GM19351 (cell line): ENCODE results near the gene CEP70.
"Not testable (repeated sequence)": the region's sequence is repeated elsewhere in the genome, so short reads cannot be mapped to it uniquely, and the experiment has no call there.

Experiments
- ATAC-seq: cut with Tn5 transposase; IDR thresholded peaks from one replicate; pipeline ENCODE4 v1.9.1; 2021; ENCODE audit warnings: mild to moderate bottlenecking, moderate library complexity; ENCODE audit not compliant: unreplicated experiment

Gene CEP70

DNA sequence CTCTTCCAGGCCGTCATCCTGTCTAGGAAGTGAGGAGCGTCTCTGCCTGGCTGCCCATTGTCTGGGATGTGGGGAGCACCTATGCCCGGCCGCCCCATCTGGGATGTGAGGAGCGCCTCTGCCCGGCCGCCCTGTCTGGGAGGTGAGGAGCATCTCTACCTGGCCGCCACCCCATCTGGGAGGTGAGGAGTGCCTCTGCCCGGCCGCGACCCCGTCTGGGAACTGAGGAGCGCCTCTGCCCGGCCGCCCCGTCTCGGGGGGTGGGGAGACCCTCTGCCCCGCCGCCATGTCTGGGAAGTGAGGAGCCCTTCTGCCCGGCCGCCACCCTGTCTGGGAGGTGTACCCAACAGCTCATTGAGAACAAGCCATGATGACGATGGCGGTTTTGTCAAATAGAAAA, 72.6 kb downstream of the CEP70 start:
- ATAC-seq = not testable (repeated sequence)

DNA sequence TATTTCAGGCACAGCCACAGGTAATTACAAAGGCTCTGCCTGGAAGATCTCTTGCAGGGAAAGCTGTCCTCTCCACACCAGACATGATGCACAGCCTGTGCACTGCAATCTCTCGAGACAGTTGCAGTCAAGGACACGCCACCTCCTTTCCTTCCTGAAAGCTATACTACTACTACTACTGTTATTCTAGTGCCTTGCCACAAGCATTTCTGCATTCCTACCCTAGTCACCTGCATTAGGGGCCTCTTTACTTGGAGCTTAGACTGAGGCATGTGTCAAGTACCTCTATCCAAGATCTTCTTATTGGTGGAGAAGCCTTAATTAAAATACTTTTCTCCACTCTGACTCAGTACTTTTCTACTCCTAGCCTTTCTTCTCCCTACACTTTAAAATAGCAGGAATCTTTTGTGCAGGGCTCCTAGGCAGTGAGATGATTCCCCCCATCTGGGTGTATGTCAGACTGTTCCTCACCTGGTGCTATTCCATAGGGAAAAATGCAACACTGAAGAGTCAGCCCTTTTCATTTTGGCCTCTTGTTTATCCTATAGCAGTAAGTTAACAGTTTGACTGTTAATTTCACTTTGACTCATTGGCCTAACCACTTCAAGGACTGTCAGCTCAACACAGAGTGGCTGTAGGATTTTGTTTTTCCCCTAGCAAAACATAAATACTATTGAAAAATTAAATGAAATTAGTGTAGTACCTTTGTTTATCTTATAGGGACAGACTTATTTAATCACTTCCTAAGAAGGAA, 80.8 kb downstream of the CEP70 start:
- peak; percentile 95 for ATAC-seq

DNA sequence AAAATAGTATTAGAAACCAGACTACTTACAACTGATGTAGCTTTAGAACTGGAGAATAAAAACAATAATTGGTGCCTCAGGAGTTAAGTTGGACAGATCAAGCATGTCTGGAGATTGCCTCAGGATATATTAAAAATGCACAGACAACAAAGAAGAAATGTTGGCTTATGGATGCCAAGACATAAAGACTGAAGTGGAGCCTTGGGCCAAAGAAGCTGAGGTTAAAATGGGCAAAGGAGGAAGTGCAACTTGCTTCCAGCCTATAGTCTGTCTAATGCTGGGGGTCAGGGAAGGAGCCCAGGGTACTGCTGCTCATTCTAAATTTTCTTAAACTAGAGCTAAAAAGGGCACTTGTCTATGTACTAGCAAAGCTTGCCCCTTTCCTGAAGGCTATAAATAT, 82.1 kb downstream of the CEP70 start:
- no peak for ATAC-seq

DNA sequence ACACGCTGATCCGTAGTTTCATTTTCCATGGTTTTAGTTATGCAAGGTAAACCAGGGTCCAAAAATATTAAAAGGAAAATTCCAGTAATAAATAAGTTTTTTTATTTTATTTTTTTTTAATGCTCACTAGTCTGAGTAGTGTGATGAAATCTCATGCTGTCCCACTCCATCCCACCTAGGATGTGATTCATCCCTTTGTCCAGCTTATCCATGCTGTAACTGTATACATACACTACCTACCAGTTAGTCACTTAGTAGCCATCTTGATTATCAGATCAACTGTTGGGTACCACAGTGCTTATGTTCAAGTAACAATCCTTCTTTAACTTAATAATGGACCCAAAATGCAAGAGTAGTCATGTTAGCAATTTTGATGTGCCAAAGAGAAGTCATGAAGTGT, 84.5 kb downstream of the CEP70 start:
- no peak for ATAC-seq

DNA sequence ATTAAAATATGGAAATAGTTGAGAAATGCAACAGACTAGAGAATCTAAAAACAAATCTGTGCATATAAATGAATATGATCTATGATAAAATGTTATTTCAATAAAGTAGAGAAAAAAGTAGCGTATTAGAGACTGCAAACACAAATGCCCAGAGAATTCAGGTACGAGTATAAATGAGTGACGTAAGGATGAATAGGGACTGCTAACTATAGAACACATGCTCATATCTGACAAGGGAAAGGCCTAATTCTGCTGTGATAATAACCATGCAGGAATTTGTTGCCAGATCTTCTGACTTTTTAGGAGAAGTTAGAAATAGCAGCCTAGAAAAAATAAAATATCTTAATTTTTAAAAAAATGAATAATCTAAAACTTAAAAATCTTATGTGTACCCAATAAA, 86.5 kb downstream of the CEP70 start:
- no peak for ATAC-seq

DNA sequence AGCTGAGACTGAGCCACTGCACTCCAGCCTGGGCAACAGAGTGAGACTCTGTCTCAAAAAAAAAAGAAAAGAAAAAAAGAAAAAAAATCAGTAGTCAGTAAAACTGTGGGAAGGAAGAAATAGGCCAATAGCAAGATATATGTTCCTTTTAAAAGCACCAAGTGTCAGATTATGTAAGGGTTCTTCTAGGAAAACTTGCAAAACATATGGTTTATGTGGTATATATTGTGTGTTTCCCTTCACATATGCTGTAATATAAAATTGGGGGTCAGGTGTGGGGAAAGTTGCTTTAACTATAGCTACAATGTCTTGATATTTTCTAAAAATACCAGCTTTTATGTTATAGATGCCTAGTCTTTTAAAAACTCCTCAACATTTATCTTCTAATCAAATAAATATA, 95.1 kb downstream of the CEP70 start:
- no peak for ATAC-seq

DNA sequence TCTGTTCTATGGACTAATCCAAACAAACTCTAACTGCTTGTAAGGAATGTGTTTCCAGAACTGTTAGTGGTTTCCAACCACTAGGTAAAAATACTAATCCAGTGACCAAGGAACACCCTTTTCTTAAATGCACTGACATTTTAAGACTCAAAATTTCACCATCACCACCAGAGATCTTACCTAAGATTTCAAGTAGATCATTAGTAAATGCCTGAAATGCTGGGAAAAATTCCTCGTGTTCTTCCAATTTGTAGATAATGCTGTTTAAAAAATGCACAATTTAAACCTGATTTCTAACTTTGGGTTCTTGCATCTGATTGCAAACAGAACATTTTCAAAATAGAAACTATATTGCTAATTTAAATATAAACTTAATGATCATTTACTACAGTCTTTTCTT, 96.2 kb downstream of the CEP70 start:
- no peak for ATAC-seq

DNA sequence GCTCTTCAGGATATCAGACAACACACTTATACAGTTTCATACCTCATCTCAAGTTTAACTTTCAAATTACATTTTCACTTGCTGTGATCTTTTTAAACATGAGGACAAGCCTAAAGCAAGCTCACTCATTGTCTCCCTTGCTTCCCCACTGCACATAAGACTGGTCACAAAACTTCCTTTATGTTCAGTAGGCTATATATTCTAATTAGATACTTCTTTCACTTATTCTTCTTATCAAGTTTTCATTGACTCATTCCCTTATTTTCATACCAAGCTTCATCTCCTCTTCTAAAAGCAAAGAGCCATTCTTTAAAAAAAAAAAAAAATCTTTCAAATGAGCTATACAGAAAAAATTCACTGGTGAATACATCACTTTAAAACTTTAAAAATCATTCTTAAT, 97.0 kb downstream of the CEP70 start:
- no peak for ATAC-seq

DNA sequence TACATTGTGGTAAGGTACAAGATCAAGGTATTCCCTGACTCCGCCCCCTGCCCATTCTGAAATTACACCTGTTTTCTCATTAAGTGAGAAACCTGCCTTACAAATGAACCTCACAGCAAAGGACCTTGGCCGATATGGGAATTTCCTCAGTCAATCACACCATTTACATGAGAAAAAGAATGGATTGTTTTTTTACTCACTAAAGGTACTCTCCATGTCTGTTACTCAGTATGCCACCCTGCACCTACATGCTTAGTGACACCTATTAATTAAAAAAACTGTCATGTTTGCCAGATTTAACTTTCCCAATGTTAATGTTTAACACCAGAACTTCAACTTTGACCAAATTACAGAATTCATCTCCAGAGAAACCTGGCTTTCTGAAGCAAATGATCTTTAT, 97.6 kb downstream of the CEP70 start:
- no peak for ATAC-seq

DNA sequence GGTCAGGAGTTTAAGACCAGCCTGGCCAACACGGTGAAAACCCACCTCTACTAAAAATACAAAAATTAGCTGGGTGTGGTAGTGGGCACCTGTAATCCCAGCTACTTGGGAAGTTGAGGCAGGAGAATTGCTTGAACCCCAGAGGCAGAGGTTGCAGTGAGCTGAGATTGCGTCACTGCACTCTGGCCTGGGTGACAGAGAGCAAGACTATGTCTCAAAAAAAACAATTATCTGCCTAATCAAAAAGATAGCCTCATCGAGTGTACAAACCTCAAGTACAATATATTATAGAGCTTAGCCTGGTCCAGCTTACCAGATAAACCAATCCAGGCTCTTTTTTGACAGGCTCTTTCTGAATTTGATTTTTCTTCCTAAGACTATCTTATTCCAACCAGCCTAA, 98.4 kb downstream of the CEP70 start:
- not testable (repeated sequence) for ATAC-seq

DNA sequence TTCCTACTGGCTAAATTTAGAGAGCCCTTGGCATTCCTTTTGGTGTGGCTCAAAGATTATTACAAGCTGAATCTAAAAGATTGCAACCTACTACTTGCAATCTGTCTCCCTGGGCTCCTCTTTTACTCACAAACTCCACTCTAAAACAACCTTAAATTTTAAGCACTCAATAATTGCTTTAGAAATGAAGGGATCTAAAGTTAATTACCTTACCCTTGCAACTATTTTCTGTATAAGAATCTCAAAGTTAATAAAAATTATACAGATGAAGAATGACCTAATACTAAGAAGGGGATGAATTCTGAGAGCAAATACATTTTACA, 99.5 kb downstream of the CEP70 start:
- no peak for ATAC-seq

DNA sequence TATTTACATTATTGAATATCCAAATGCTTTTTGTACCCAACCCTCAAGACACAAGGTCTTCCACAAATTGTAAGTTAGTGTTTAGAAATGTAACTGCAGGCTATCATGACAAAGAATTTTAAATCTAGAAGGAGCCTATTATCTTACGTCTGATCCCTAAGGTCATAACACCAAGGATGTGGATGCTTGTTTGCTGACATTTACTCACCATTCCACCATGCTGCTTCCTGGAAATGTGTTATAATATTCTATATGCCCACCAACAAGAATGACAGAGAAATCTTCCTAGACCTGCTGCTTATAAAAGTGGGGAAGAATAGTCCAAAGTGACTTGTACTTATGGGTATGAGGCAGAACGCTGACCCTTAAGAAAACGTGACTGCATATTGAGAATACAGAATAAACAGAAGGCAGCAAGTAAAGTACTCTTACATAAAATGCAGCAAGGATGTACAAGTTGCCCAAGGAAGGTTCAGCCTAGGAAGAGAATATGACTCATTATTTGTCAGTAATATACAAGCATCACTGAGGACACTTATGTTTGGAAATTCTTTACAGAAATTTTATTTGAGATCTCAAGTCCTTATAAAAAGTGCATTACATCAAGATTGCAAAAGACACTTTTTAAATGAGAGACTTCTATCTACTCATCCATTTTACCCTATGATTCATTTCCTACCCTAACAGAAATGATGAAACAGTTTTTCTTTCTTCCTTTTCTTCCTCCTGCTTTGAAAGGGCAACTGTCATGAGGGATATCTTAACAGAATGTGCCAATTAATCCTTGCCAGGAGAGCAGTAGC, 100.1 kb downstream of the CEP70 start:
- no peak for ATAC-seq

DNA sequence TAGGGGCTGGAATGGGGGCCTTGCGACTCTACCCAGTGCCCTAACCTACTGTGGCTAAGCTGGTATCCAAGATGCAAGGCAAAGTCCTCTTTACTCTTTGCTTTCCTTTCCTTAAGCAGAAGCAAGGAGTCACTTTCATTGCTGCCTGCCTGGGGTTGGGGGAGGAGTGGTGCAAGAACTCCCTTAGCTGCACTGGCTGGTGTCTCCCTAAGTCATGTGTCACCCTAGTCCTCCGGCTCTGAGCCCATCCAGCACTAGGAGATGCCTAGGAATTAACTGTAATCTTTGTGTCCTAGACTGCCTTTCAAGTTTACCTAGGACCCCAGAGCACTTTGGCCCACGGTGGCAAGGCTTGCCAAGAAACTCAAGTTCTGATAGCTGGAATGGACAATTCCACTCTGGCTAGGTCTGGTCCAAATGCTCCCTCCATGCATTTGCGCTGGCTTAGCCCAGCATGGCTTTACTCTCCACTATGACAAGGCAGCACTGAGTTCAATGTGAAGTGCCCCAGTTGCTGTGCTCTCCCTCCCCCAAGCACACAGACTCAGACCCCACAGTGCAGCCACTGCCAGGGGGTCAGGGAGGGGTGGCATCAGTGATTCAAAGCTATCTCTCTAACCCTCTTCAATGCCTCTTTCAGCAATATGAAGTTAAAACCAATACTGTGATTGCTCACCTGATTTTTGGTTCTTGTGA, 100.9 kb downstream of the CEP70 start:
- no peak for ATAC-seq

DNA sequence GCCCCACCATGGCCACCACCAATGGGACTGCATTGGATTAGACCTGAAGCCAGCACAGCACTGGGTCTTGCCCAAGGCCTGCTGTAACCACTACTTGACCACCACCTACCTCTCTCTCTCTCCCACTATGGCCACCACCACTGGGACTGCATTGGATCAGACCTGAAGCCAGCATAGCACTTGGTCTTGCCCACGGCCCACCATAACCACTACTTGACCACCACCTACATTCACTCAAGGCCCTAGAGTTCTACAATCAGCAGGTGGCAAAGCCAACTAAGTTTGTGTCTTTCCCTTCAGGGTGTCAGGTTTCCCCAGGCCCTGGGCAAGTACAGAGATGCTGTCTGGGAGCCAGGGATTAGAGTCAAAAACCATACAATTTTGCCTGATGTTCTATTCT, 102.1 kb downstream of the CEP70 start:
- no peak for ATAC-seq

DNA sequence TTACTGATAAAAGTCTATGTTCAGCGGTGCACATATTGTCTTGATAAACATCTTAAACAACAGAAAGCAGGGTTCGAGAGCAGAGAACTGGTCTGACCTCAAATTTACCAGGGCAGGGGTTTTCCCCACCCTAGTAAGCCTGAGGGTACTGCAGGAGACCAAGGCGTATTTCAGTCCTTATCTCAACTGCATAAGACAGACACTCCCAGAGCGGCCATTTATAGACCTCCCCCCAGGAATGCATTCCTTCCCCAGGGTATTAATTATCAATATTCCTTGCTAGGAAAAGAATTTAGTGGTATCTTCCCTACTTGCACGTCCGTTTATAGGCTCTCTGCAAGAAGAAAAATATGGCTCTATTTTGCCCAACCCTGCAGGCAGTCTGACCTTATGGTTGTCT, 107.5 kb downstream of the CEP70 start:
- not testable (repeated sequence) for ATAC-seq

DNA sequence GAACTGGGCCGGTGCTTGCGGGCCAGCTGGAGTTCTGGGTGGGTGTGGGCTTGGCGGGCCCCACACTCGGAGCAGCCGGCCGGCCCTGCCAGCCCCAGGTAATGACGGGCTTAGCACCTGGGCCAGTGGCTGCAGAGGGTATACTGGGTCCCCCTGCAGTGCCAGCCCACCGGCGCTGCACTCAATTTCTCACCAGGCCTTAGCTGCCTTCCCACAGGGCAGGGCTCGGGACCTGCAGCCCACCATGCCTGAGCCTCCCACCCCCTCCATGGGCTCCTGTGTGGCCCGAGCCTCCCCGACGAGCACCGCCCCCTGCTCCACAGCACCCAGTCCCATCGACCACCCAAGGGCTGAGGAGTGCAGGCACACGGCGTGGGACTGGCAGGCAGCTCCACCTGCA, 109.4 kb downstream of the CEP70 start:
- ATAC-seq = not testable (repeated sequence)

DNA sequence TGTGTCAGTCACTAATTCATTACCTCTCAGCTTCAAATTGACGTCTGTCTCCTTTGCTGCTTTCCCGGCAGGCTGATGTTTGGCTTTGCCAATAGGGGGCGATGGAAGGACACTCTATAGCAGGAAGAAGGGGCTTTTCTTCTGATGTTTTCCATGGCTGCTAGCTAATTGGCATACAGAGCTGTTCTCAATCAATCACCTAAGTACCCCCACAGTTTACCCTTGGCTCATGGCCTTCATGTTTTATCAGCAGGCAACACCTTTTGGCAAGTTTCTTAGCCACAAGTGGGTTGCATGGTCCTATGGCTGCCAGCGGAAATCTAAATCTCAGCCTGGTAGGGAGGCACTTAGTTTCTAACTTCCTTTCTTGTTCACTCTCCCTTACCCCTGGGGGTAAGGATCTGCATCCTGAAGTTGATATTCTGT, 114.6 kb downstream of the CEP70 start:
- peak; percentile 72 for ATAC-seq

DNA sequence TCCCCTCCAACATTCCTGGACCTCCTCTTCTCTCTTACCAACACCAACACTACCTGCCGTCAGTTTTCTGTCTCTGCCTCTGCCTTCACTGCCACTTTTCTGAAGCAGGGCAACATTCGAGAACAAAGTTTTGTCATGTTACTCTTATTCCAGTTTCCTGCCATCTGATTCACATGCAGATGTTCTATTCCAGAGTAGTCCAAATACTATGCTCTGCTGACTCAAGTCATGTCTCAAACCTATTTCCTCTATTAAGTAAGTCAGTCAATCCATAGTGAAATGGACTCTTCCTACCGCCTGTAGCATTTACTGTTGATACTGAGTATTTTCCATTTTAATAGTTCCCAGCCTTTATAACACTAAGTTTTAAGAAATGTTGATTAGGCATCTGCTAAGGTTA, 116.3 kb downstream of the CEP70 start:
- ATAC-seq = no peak

DNA sequence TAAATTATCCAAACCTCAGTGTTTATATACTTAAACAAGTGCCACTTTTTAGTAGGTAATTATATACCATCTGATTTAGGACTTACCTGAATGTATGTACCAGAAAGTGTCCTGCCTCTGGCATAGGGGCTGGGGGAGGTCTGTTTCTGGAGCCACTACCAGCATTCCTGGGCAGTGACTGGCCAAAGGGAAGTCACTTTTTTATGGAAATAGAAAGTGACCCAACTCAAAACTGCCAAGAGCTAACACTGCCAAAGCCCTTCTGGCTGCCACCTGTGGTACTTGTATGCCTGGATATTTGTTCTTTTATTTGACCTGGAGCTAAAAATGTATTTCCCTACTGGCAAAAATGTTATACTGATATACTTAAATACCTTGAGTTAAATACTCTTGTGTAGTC, 116.9 kb downstream of the CEP70 start:
- no peak for ATAC-seq

DNA sequence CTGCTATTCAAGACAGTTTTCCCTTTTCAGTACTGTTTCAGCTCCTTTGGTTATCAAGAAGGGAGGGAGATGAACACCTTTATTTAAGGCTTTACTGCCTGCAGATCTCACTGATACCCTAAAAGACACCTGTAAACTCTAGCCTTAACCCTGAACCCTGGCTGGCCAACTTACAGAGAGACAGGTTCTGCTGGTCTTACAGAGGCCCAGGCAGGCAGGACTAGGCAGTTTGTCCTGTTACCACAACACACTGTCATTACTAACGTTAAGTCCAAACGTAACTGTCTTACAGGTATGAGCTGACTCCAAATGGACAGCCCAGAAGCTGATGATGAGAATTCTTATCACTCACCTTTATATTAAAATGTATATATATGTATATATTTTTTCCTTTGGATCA, 117.5 kb downstream of the CEP70 start:
- ATAC-seq = no peak

DNA sequence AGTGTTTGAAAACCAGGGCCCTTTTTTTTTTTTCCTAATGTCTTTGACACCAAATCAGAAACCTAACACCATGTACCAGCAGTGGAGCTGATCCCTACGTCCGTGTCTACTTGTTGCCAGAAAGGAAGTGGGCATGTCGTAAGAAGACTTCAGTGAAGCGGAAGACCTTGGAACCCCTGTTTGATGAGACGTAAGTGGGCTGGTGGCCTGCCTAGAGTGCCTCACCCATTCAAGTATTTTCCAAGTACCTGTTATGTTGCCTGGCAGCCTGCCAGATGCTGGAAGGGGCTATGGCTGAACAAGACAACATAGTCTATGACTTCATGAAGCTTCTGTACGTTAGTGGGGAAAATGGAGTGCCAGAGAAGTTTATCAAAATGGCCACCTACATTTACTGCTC, 119.9 kb downstream of the CEP70 start:
- ATAC-seq = no peak

DNA sequence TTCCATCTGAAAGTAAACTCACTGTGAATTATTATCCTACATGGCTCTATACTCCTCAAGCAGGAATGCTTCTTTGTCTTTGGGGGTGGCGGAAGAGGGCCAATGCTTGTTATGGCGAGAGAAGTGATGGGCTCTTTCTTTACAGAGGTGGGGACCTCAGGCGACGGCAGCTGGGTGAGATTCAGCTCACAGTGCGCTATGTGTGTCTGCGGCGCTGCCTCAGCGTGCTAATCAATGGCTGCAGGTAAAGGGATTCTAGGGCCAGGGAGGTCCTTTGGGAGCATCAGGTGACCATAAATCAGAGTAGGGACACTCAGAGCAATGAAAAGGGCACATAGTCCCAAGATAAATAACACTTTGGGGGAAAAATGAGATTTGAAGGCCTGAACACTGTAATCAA, 120.7 kb downstream of the CEP70 start:
- no peak for ATAC-seq
